ENCODE measurements around the gene CTNNA3. TPM values are rescaled to one million over a fixed set of nuclear protein-coding genes. Genes with fewer than 3 reads are reported as not detected.

The CTNNA3 gene
- total and polyA plus RNA-seq, 9 donors: 4.1 to 18.8 (median 6.3) TPM

DNA sequence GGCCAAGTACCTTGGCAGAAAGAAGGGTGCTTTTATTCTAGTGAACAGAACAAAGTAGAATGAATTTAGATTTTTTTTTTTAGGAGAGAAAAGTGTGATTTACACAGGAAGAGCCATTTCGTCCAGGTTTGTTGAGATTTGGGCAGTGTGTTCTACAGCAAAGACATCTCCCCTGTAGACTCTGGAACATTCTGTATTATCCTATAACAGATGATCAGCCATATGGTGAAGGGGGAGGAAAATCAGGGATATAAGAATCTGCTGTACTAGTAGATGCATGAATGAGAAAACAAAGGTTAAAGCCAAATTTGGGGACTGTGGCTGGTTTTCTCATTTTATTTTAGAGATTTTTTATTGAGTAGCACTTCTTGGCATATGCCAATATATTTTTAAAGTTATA lies 1223.8 kb downstream of the CTNNA3 start:
- H3K27me3 ChIP-seq (ENCODE audit: control insufficient read depth, insufficient read depth, low read length): no peaks in the 10 kb centered on the region
- H3K4me1 ChIP-seq (ENCODE audit: control insufficient read depth, insufficient read depth, low read length): no peaks in the 10 kb centered on the region
- H3K4me3 ChIP-seq (ENCODE audit: low read length): no peak overlapping the region
- no peak overlapping the region for H3K27ac ChIP-seq (ENCODE audit: low read length)
- H3K9me3 ChIP-seq (replicated peaks; ENCODE audit: control insufficient read depth, low read depth, low read length): no peaks in the 10 kb centered on the region
- H3K36me3 ChIP-seq (ENCODE audit: control insufficient read depth, insufficient read depth, low read length): no peaks in the 10 kb centered on the region
- no peak for DNase-seq
- WGBS (ENCODE audit: insufficient coverage): 80% methylated on average over 1 of the region's 1 CpG

DNA sequence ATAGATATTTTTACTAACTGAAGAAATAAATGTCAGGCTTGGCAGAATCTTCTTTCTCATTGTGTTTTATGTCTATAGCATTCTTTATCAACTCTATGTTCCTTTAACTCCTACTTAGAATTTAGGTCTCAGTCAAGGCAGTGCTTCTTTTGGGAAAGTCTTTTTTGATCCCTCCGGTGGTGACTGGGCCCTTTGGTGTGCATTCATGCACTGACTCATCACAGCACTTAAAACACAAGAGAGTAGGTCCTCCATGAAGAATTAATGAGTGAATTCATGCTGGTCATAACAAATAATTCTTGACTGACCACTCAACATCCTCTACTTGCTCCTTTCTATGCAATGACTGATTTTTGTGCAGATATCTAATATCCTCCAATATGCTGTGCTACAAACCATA lies 1229.0 kb downstream of the CTNNA3 start:
- no peaks in the 10 kb centered on the region for H3K4me1 ChIP-seq (ENCODE audit: control insufficient read depth, insufficient read depth, low read length)
- no CpG with 5 or more reads among the region's 1 CpG for WGBS (ENCODE audit: insufficient coverage)
- no peak overlapping the region for H3K27ac ChIP-seq (ENCODE audit: low read length)

GRCh38 chr10:66466622-66467021 lies 1229.4 kb downstream of the CTNNA3 start:
- H3K27ac ChIP-seq (ENCODE audit: low read length): no peak overlapping the region
- no peak for DNase-seq
- no peak overlapping the region for H3K4me3 ChIP-seq (ENCODE audit: low read length)
- H3K27me3 ChIP-seq (ENCODE audit: control insufficient read depth, insufficient read depth, low read length): no peaks in the 10 kb centered on the region
- H3K9me3 ChIP-seq (replicated peaks; ENCODE audit: control insufficient read depth, low read depth, low read length): no peaks in the 10 kb centered on the region
- H3K36me3 ChIP-seq (ENCODE audit: control insufficient read depth, insufficient read depth, low read length): no peaks in the 10 kb centered on the region
- H3K4me1 ChIP-seq (ENCODE audit: control insufficient read depth, insufficient read depth, low read length): no peaks in the 10 kb centered on the region

More for the DNA sequence above, 1229.0 kb downstream of the CTNNA3 start:
- Histone ChIP-seq H3K4me3 (ENCODE audit: low read length) (no peak overlapping the region), H3K27me3 (ENCODE audit: control insufficient read depth, insufficient read depth, low read length) (no peaks in the 10 kb centered on the region), H3K36me3 (ENCODE audit: control insufficient read depth, insufficient read depth, low read length) (no peaks in the 10 kb centered on the region), H3K9me3 (replicated peaks; ENCODE audit: control insufficient read depth, low read depth, low read length) (no peaks in the 10 kb centered on the region)
- DNase-seq: no peak

GRCh38 chr10:66463611-66464010 lies 1232.4 kb downstream of the CTNNA3 start:
- H3K4me1 ChIP-seq (ENCODE audit: control insufficient read depth, insufficient read depth, low read length): no peaks in the 10 kb centered on the region
- no peaks in the 10 kb centered on the region for H3K27me3 ChIP-seq (ENCODE audit: control insufficient read depth, insufficient read depth, low read length)
- DNase-seq: peak; percentile 27
- no CpG with 5 or more reads among the region's 3 CpGs for WGBS (ENCODE audit: insufficient coverage)
- no peaks in the 10 kb centered on the region for H3K36me3 ChIP-seq (ENCODE audit: control insufficient read depth, insufficient read depth, low read length)
- H3K9me3 ChIP-seq (replicated peaks; ENCODE audit: control insufficient read depth, low read depth, low read length): no peaks in the 10 kb centered on the region
- H3K27ac ChIP-seq (ENCODE audit: low read length): no peak overlapping the region
- H3K4me3 ChIP-seq (ENCODE audit: low read length): no peak overlapping the region

- Histone ChIP-seq H3K4me1 (ENCODE audit: control insufficient read depth, insufficient read depth, low read length) (no peaks in the 10 kb centered on the region), H3K27me3 (ENCODE audit: control insufficient read depth, insufficient read depth, low read length) (no peaks in the 10 kb centered on the region), H3K36me3 (ENCODE audit: control insufficient read depth, insufficient read depth, low read length) (no peaks in the 10 kb centered on the region), H3K4me3 (ENCODE audit: low read length) (no peak overlapping the region), H3K9me3 (replicated peaks; ENCODE audit: control insufficient read depth, low read depth, low read length) (peaks cover 3% of the 10 kb centered on the region), H3K27ac (ENCODE audit: low read length) (no peak overlapping the region)
- WGBS (ENCODE audit: insufficient coverage): 100% methylated on average over 1 of the region's 1 CpG
- no peak for DNase-seq
These were observed 1238.4 kb downstream of the CTNNA3 start for GRCh38 chr10:66457629-66458028.

GRCh38 chr10:66455304-66455703 lies 1240.7 kb downstream of the CTNNA3 start:
- WGBS (ENCODE audit: insufficient coverage): no CpG with 5 or more reads among the region's 2 CpGs
- no peaks in the 10 kb centered on the region for H3K27me3 ChIP-seq (ENCODE audit: control insufficient read depth, insufficient read depth, low read length)
- no peak for DNase-seq
- H3K36me3 ChIP-seq (ENCODE audit: control insufficient read depth, insufficient read depth, low read length): no peaks in the 10 kb centered on the region
- no peaks in the 10 kb centered on the region for H3K4me1 ChIP-seq (ENCODE audit: control insufficient read depth, insufficient read depth, low read length)
- H3K4me3 ChIP-seq (ENCODE audit: low read length): no peak overlapping the region
- peaks cover 3% of the 10 kb centered on the region for H3K9me3 ChIP-seq (replicated peaks; ENCODE audit: control insufficient read depth, low read depth, low read length)
- H3K27ac ChIP-seq (ENCODE audit: low read length): no peak overlapping the region

GRCh38 chr10:66440568-66440967 lies 1255.4 kb downstream of the CTNNA3 start:
- no peak for DNase-seq
- H3K27me3 ChIP-seq (ENCODE audit: control insufficient read depth, insufficient read depth, low read length): no peaks in the 10 kb centered on the region
- H3K4me1 ChIP-seq (ENCODE audit: control insufficient read depth, insufficient read depth, low read length): no peaks in the 10 kb centered on the region
- no peaks in the 10 kb centered on the region for H3K36me3 ChIP-seq (ENCODE audit: control insufficient read depth, insufficient read depth, low read length)
- WGBS (ENCODE audit: insufficient coverage): no CpG with 5 or more reads among the region's 1 CpG
- H3K9me3 ChIP-seq (replicated peaks; ENCODE audit: control insufficient read depth, low read depth, low read length): no peaks in the 10 kb centered on the region
- no peak overlapping the region for H3K4me3 ChIP-seq (ENCODE audit: low read length)
- no peak overlapping the region for H3K27ac ChIP-seq (ENCODE audit: low read length)

DNA sequence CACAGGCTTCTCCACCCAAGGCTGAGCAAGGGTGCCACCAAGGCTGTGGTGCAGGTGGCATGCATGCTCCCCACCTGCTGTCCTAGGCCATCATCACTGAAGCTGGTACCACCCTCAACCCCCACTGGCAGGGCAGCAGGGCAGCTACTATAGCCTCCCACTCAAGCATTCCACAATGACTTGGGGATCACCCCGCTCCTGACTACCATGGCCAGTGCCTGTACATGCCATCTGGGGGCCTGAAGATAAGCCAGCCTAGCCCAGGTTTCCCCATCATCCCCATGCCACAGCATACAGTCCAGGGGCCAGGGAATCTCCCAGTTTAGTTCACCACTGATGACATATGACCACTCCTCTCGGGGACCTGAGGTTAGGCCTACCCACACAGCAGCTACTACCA lies 1281.1 kb downstream of the CTNNA3 start:
- DNase-seq: no peak
- no peaks in the 10 kb centered on the region for H3K4me1 ChIP-seq (ENCODE audit: control insufficient read depth, insufficient read depth, low read length)
- H3K36me3 ChIP-seq (ENCODE audit: control insufficient read depth, insufficient read depth, low read length): no peaks in the 10 kb centered on the region
- no peaks in the 10 kb centered on the region for H3K27me3 ChIP-seq (ENCODE audit: control insufficient read depth, insufficient read depth, low read length)
- 86% methylated on average over 2 of the region's 2 CpGs for WGBS (ENCODE audit: insufficient coverage)
- H3K27ac ChIP-seq (ENCODE audit: low read length): no peak overlapping the region
- no peak overlapping the region for H3K4me3 ChIP-seq (ENCODE audit: low read length)
- no peaks in the 10 kb centered on the region for H3K9me3 ChIP-seq (replicated peaks; ENCODE audit: control insufficient read depth, low read depth, low read length)

- Histone ChIP-seq H3K27me3 (ENCODE audit: control insufficient read depth, insufficient read depth, low read length) (no peaks in the 10 kb centered on the region), H3K4me1 (ENCODE audit: control insufficient read depth, insufficient read depth, low read length) (no peaks in the 10 kb centered on the region), H3K27ac (ENCODE audit: low read length) (no peak overlapping the region), H3K9me3 (replicated peaks; ENCODE audit: control insufficient read depth, low read depth, low read length) (no peaks in the 10 kb centered on the region), H3K36me3 (ENCODE audit: control insufficient read depth, insufficient read depth, low read length) (no peaks in the 10 kb centered on the region), H3K4me3 (ENCODE audit: low read length) (no peak overlapping the region)
- DNase-seq: no peak
These were observed 1290.4 kb downstream of the CTNNA3 start for GRCh38 chr10:66405566-66405965.

DNA sequence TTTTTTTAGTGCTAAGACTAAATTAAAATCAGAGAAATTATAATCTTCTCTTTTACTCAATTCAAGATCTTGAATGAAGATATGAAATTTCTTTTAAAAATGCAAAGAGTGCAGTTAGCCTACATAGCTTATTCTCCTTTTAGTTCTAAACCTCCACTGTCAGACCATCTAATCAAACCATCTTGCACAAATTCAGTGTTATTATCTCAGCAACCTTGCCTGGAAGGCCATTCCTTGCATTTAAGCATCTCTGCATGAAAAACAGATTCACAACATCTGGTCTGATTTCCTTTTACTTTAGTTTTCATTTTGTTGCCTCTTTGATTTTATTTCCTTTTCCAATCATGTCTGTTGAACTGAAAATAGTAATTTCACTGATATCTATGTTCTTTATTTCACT lies 1297.3 kb downstream of the CTNNA3 start:
- H3K4me1 ChIP-seq (ENCODE audit: control insufficient read depth, insufficient read depth, low read length): no peaks in the 10 kb centered on the region
- H3K27me3 ChIP-seq (ENCODE audit: control insufficient read depth, insufficient read depth, low read length): no peaks in the 10 kb centered on the region
- no peak overlapping the region for H3K4me3 ChIP-seq (ENCODE audit: low read length)
- no peaks in the 10 kb centered on the region for H3K36me3 ChIP-seq (ENCODE audit: control insufficient read depth, insufficient read depth, low read length)
- no peak for DNase-seq
- H3K9me3 ChIP-seq (replicated peaks; ENCODE audit: control insufficient read depth, low read depth, low read length): no peaks in the 10 kb centered on the region
- H3K27ac ChIP-seq (ENCODE audit: low read length): no peak overlapping the region

DNA sequence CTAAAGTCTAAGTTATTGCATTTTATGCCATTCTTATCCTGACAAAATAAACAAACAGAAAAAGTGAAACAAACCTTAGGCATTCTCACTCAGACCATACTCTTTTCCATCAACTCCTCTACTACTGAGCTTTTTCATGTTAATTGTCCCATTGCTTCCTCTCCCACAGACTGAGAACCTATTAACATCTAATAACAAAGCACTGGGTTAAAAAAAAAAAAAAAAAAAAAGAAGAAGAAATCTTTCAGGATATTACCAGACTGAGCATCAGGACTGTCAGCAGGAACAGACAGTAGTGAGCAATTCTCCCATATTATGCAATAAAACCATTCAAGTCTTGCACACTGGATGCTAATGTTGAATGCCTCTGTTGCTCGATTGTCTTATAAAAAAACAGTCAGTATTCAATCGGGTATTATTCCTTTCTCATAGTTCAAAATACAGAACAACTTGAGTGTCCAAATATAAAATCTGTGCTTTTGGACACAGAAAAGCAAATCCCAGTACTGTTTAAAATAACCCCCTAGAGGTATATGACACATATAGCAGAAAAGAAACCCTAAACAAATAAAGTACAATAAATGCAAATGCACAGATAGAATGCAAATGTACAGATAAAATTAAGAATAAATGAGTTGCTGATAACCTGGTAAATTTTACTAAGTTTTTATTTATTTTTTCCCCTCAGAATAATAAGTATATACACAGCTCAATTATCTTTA lies 1301.5 kb downstream of the CTNNA3 start:
- H3K4me3 ChIP-seq (ENCODE audit: low read length): no peak overlapping the region
- H3K36me3 ChIP-seq (ENCODE audit: control insufficient read depth, insufficient read depth, low read length): no peaks in the 10 kb centered on the region
- no peak overlapping the region for H3K27ac ChIP-seq (ENCODE audit: low read length)
- no peak for DNase-seq
- no peaks in the 10 kb centered on the region for H3K4me1 ChIP-seq (ENCODE audit: control insufficient read depth, insufficient read depth, low read length)
- WGBS (ENCODE audit: insufficient coverage): no CpG with 5 or more reads among the region's 2 CpGs
- no peaks in the 10 kb centered on the region for H3K27me3 ChIP-seq (ENCODE audit: control insufficient read depth, insufficient read depth, low read length)
- no peaks in the 10 kb centered on the region for H3K9me3 ChIP-seq (replicated peaks; ENCODE audit: control insufficient read depth, low read depth, low read length)

Data from muscle of leg (tissue), 11 donors.